Heart left ventricle (tissue), 13 donors: Measurements from ENCODE around the gene LSP1.

Experiments
- CTCF ChIP-seq, 12 donors: fragments of 200-600 bp; sonication (generic) in 4 of 12; IDR thresholded peaks; one replicate each; pipeline versions ENCODE4 v1.5.0 to v1.8.0; 2018 to 2022; ENCODE audit warnings: antibody characterized with exemption in 12 of 12, mild to moderate bottlenecking in 5 of 12
- POLR2A ChIP-seq, 2 donors: fragments of 450-650 bp; IDR thresholded peaks; one replicate each; pipeline ENCODE4 v1.6.1; 2017; ENCODE audit warnings: antibody characterized with exemption in 2 of 2, mild to moderate bottlenecking in 2 of 2, moderate library complexity in 2 of 2
- donor health status: ischemic (EF 13 %, LVEDD 7.1; RV severe dilation, severe dysfunction).
- donor health status: DM: no; HTN: yes; CAD: no.
- donor health status: DM: no; HTN: no; CAD: no.
- donor health status: ischemic (EF 25% LVEDD 6.9; RV normal size, moderate dysfunction).
- donor health status: ischemic (EF 25% LVEDD 5.7; RV mildly dilated, moderate dysfunction).
- donor health status: ischemic (EF 35%, LVEDD 5.7; RV mildly dilated, moderate dysfunction).
- donor health status: nonischemic (EF 11% LVEDD 7.7; RV severe dilation, severe dysfunction).
- donor health status: DM: yes; HTN: yes; CAD: no.
- donor health status: PGD.
- donor health status: ischemic (EF 29% LVEDD 5.4; RV normal size, mild dysfunction).
- donor health status: nonischemic (EF 23%, LVEDD 6.1; RV moderate dilation, normal function).

GRCh38 chr11:1906181-1906580 is 53.3 kb downstream of the LSP1 start:
- TF ChIP-seq POLR2A (IDR thresholded peaks at IDR 0.05) (no peak), CTCF (IDR thresholded peaks at IDR 0.05) (no peak)
